GM13976 (cell line): ENCODE results near the gene FAM120A.

Experiments used
- DNase-seq: peaks from one replicate; pipeline ENCODE4 v3.0.0; 2012; ENCODE audit warnings: low spot score
- in situ Hi-C: fragments of 300-500 bp; cut with MboI; formaldehyde crosslinking; loops from one replicate; pipeline ENCODE4 v1.12.0; 2022; ENCODE audit warnings: low sequenced_read_pairs, mixed read lengths, inconsistent platforms; ENCODE audit not compliant: unreplicated experiment
- TF ChIP-seq, protein P1 (sequence below): IDR thresholded peaks from 2 replicates; pipeline ENCODE4 v1.5.1; 2012; ENCODE audit warnings: borderline replicate concordance, mild to moderate bottlenecking; ENCODE audit not compliant: insufficient read depth; ENCODE audit errors: extremely low read depth, missing control alignments, control extremely low read depth

FAM120A gene

DNA sequence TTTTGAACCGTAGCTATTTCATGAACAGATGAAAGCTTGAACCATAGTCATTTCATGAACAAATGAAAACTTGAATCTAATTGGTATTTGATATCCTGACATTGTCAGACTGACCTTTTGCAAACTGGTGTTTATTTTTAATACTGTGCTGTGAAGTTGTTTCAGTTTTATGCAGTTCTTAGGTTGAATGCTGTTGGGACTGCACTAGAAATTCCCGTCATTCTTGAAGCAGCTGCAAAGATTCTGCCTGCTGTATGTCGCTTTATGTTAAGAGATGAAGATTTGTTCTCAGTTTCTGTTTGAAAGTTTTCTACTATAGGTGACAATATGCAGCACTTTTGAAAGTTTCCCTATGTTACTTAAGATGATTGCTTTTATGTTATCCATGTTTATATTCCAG, 24.4 kb downstream of the FAM120A start:
- in situ Hi-C loops, result no loop called here
- DNase-seq, result no peak
- TF ChIP-seq, protein P1, sequence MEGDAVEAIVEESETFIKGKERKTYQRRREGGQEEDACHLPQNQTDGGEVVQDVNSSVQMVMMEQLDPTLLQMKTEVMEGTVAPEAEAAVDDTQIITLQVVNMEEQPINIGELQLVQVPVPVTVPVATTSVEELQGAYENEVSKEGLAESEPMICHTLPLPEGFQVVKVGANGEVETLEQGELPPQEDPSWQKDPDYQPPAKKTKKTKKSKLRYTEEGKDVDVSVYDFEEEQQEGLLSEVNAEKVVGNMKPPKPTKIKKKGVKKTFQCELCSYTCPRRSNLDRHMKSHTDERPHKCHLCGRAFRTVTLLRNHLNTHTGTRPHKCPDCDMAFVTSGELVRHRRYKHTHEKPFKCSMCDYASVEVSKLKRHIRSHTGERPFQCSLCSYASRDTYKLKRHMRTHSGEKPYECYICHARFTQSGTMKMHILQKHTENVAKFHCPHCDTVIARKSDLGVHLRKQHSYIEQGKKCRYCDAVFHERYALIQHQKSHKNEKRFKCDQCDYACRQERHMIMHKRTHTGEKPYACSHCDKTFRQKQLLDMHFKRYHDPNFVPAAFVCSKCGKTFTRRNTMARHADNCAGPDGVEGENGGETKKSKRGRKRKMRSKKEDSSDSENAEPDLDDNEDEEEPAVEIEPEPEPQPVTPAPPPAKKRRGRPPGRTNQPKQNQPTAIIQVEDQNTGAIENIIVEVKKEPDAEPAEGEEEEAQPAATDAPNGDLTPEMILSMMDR, result no peak

DNA sequence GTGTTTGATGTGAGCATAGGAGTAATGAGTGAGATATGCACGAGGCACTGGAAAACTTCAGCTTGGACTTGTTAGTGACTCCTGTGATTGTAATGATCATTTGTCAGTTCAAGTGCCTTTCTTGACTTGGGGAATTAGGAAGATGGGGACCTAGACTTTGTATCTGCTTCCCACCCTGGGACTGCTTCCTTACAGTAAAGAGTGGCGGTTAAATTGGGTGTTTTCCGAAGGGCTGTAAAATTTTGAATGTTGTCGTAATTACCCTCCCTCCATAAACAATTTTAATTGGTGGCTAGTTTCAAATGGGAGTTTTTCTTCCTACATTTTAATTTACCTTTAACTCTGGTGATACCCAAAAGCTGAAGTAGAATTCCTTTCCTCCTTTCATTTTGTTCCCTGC, 25.4 kb downstream of the FAM120A start:
- no peak for DNase-seq
- in situ Hi-C loops, result no loop called here
- TF ChIP-seq, protein P1, result no peak

DNA sequence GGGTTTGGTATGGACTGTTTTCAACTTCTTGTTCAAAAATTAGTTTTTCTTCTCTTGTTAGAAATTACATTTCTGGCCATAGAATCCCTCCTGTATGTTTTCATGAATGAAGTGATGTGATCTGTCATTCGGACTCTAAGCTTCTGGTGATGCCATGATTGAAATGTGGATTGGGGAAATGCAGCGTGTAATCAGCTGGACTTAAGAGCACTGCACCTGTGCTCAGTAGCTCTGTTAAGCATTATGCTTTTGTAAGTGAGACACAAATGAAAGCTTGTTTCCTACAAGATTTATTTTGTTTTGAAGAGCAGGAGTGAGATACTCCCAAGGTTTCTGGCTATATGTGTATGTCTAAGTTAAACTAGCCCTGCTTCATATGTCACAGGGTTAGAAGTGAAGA, 25.9 kb downstream of the FAM120A start:
- DNase-seq, result no peak
- in situ Hi-C loops, result no loop called here
- TF ChIP-seq, protein P1, result no peak

DNA sequence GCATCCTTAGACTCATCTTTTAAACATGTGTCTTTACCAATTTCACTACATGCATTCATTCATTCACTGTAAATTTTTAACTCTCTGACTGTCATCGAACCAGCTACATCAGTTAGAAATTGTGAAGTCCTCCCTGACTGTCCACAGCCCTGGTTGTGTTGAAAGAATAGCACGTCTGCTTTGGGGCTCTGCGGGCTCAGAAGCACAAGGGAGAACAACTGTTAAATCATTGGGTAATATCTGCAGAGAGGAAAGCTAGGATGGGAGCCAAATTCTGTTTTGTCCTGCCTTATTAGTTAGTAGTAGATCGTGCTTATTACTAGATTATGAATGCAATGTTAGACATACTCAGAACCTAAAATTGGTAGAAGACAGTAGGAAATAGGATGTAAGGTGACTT, 28.2 kb downstream of the FAM120A start:
- TF ChIP-seq, protein P1, result no peak
- in situ Hi-C loops, result no loop called here
- DNase-seq, result no peak

DNA sequence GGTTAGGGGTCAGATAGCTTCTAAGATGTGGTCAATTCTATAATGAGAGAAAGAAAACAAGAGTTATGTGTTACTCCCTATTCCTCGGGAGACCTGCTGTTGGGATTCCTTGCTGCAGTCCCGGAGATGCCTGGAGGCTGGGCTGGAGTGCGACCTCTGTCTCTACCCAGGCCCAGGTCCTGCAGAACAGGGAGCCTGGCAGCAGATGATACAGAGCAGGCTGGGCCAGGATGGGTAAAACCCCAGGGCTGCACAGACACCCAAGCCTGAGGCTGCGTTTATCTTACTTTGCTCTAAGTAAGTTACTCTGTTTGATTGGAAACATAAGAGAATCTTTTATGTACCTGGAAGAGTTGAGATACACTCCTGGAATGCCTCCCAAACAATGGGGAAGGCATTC, 28.8 kb downstream of the FAM120A start:
- TF ChIP-seq, protein P1, result no peak
- no peak for DNase-seq
- in situ Hi-C loops, result no loop called here

DNA sequence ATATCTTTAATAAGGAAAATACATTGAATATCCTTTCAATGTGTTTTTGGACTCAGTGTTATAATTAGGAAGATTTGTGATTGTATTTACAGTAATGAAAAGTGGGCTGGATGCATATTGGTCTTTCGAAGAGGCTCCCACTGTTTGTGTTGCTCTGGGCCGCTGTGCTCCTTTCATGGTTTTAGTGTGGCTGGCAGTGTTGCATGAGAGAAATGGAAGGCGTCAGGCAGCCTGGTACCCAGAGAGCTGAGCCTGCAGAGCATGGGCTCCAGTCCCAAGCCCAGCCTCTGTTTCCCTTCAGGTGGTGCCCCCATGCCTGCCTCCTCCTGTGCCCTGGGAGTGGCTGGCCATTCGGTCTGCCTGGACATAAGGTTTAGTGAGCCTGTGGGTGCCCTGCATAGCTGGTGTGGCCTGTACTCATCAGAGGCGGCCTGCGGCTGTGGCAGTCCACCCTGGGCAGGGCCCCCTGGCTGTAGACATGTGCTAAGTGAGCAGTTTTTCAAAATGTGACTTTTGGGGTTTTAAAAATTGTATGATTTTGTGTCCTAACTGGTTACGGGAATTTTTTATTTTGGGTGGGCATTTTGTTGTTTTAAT, 29.3 kb downstream of the FAM120A start:
- TF ChIP-seq, protein P1, result no peak
- no peak for DNase-seq
- in situ Hi-C loops, result no loop called here
